Sigmoid colon (tissue), 7 donors: ENCODE results near the gene METRNL. TPM values are rescaled to one million over a fixed set of nuclear protein-coding genes. Genes with fewer than 3 reads are reported as not detected.

Experiments used
- DNase-seq: peaks from one replicate; pipeline ENCODE4 v3.0.0-alpha.2; 2019
- H3K27ac ChIP-seq, 4 donors: fragments of 200-600 bp; sonication (generic); one replicate each; pipeline ENCODE4 v1.5.1; 2016 to 2019; ENCODE audit warnings: mild to moderate bottlenecking in 1 of 4
- H3K27me3 ChIP-seq, 3 donors: fragments of 200-600 bp; sonication (generic); one replicate each; pipeline ENCODE4 v1.5.1; 2019; ENCODE audit warnings: mild to moderate bottlenecking in 1 of 3
- H3K36me3 ChIP-seq, 4 donors: fragments of 200-600 bp; sonication (generic); one replicate each; pipeline ENCODE4 v1.5.1; 2016 to 2019
- H3K4me1 ChIP-seq, 4 donors: fragments of 200-600 bp; sonication (generic); one replicate each; pipeline ENCODE4 v1.5.1; 2017 to 2019
- H3K4me3 ChIP-seq, 4 donors: fragments of 200-600 bp; sonication (generic); one replicate each; pipeline ENCODE4 v1.5.1; 2017 to 2019; ENCODE audit warnings: mild to moderate bottlenecking in 2 of 4, moderate library complexity in 1 of 4
- H3K9me3 ChIP-seq, 4 donors: fragments of 200-600 bp in 3 of 4; sonication (generic) in 3 of 4; one replicate each; pipeline versions ENCODE4 v1.5.1 to v1.6.1; 2013 to 2019
- EP300 ChIP-seq, 4 donors: sonication (generic); formaldehyde crosslinking; IDR thresholded peaks; one replicate each; pipeline ENCODE4 v1.6.1; 2017; ENCODE audit warnings: antibody characterized with exemption in 4 of 4
- POLR2A ChIP-seq, 2 donors: fragments of 450-650 bp; IDR thresholded peaks; one replicate each; pipeline ENCODE4 v1.6.1; 2016; ENCODE audit warnings: antibody characterized with exemption in 2 of 2, mild to moderate bottlenecking in 2 of 2, moderate library complexity in 2 of 2
- POLR2AphosphoS5 ChIP-seq, 4 donors: sonication (generic); formaldehyde crosslinking; IDR thresholded peaks; one replicate each; pipeline ENCODE4 v1.6.1; 2017; ENCODE audit warnings: antibody characterized with exemption in 4 of 4
- WGBS, 2 donors: extraction: QIAGEN DNeasy Blood & Tissue Kit; methylation state at CpG; one replicate each; pipeline ENCODE4 v1.1.7; 2013; 5-methylcytosine and 5-hydroxymethylcytosine counted together
- intact Hi-C: fragments of 100-400 bp; cut with DNase I; formaldehyde crosslinking; loops from one replicate; pipeline ENCODE4 v1.15.1; 2023
- polyA plus RNA-seq, 3 donors: library from polyadenylated mRNA; stranded (reverse); fragments of 200-250 nt; gene quantifications; one replicate each; pipeline ENCODE4 v1.2.3, GENCODE V29; 2013
- total RNA-seq, 4 donors: library from RNA; depleted of rRNA; stranded (reverse); fragments of >200 nt; gene quantifications; one replicate each; pipeline ENCODE4 v1.1.0, GENCODE V29; 2016
- TF ChIP-seq, protein P1 (sequence below), 4 experiments: fragments of 450-650 bp in 3 of 4; fragments of 200-600 bp in 1 of 4; IDR thresholded peaks; one replicate each; pipeline ENCODE4 v1.5.1; 2016 to 2019; ENCODE audit warnings: antibody characterized with exemption in 4 of 4, mild to moderate bottlenecking in 3 of 4, moderate library complexity in 2 of 4
- donor health status: healthy with polysubstance abuse.
- donor health status: Bipolar disorder and iron deficiency.
- donor health status: healthy.

Gene METRNL
- total and polyA plus RNA-seq, 7 donors = 26.8 to 116 (median 53.6) TPM

DNA sequence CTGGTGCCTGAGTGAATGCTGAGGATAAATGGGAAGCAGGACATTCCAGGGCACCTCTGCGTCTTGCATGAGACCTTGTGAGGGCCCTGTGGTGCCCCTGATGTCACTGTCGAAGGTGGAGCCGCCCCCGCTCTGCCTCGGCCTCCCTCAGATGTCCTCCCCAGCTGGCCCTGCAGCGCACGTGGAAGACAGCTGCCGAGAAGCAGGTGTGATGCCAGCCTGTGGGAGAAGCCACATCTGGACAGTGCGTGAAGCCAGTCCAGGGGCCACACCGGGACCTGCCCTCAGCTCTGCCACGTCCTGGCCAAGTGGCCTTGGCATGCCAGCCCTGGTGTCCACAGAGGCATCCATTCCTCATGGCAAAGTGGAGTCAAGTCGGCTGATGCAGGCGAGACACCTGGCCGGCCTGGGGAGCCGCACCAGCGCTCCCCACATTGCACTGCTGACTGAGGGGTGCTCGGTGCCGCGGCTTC is 21.6 kb upstream of the METRNL start:
- DNase-seq = peak; percentile 61
- intact Hi-C loops = loop anchor here (10.0 kb wide), 1 partner anchor 183 kb away; no protein-coding TSS in a partner anchor
- H3K4me1 ChIP-seq = peaks cover 0 to 8% (median 4%) of the 10 kb centered on the region in 4 donors
- H3K27ac ChIP-seq = no peak overlapping the region
- H3K9me3 ChIP-seq = no peaks in the 10 kb centered on the region
- WGBS, 2 donors = 90 to 93% methylated on average over 19 of the region's 19 CpGs
- H3K36me3 ChIP-seq = no peaks in the 10 kb centered on the region
- H3K27me3 ChIP-seq = no peaks in the 10 kb centered on the region
- no peak overlapping the region for H3K4me3 ChIP-seq
- TF ChIP-seq, protein P1, sequence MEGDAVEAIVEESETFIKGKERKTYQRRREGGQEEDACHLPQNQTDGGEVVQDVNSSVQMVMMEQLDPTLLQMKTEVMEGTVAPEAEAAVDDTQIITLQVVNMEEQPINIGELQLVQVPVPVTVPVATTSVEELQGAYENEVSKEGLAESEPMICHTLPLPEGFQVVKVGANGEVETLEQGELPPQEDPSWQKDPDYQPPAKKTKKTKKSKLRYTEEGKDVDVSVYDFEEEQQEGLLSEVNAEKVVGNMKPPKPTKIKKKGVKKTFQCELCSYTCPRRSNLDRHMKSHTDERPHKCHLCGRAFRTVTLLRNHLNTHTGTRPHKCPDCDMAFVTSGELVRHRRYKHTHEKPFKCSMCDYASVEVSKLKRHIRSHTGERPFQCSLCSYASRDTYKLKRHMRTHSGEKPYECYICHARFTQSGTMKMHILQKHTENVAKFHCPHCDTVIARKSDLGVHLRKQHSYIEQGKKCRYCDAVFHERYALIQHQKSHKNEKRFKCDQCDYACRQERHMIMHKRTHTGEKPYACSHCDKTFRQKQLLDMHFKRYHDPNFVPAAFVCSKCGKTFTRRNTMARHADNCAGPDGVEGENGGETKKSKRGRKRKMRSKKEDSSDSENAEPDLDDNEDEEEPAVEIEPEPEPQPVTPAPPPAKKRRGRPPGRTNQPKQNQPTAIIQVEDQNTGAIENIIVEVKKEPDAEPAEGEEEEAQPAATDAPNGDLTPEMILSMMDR (IDR thresholded peaks at IDR 0.05) = no peak
- no peak for TF ChIP-seq POLR2AphosphoS5 (IDR thresholded peaks at IDR 0.05)
- TF ChIP-seq EP300 (IDR thresholded peaks at IDR 0.05) = no peak
- no peak for TF ChIP-seq POLR2A (IDR thresholded peaks at IDR 0.05)

DNA sequence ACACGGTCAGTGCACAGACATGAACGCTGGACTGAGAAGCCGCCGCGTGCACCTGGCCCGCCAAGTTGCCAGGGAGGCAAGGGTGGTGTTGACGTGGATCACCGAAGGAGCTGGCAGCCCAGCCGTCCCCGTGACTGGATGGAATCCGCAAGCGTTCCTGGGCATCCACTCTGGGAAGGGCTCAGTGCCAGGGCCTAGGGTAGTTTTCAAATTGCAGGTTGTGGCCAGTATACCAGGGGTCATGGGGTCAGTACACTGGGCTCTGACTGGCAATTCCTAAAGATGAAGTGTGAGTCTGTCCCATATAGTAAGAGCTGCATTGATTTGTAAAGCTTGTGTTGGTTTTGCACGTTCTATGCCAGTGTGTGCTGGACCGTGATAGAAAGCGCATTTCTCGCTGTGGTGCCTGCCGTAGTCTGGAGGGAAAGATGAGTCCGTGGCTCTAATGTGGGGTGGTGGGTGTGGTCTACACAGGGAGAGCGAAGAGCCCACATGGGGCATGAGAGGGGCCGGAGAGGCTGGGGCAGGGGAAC is 21.1 kb upstream of the METRNL start:
- peaks cover 0 to 8% (median 4%) of the 10 kb centered on the region in 4 donors for H3K4me1 ChIP-seq
- H3K27me3 ChIP-seq = no peaks in the 10 kb centered on the region
- H3K4me3 ChIP-seq = no peak overlapping the region
- H3K27ac ChIP-seq = no peak overlapping the region
- no peaks in the 10 kb centered on the region for H3K9me3 ChIP-seq
- peak; percentile 35 for DNase-seq
- intact Hi-C loops = loop anchor here (10.0 kb wide), 1 partner anchor 184 kb away; no protein-coding TSS in a partner anchor
- WGBS, 2 donors = 94 to 95% methylated on average over 20 of the region's 20 CpGs
- no peak for TF ChIP-seq POLR2A (IDR thresholded peaks at IDR 0.05)
- TF ChIP-seq, protein P1 (IDR thresholded peaks at IDR 0.05) = no peak
- TF ChIP-seq EP300 (IDR thresholded peaks at IDR 0.05) = no peak
- H3K36me3 ChIP-seq = no peaks in the 10 kb centered on the region

DNA sequence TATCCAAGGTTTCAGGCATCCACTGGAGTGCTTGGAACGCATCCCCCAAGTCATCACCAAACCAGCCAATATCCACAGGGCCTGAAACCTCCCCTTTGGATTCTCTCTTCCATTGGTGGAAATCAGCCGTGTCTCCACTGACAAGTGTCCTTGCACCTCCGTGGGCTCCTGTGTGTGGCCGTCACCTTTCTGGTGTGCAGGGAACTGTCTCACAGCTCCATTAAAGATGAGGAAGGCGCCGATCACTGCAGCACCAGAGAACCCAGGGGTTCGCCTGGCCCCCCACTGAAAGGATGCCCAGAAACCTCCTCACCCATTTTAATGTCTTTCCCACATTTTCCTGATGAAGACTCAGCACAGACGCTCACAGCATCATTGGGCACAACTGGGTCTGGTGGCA is 17.8 kb upstream of the METRNL start:
- intact Hi-C loops = no loop called here
- 87 to 93% methylated on average over 8 of the region's 8 CpGs for WGBS, 2 donors
- DNase-seq = peak; percentile 25
- Histone ChIP-seq H3K9me3 (no peaks in the 10 kb centered on the region), H3K36me3 (no peaks in the 10 kb centered on the region), H3K27me3 (no peaks in the 10 kb centered on the region), H3K4me1 (no peaks in the 10 kb centered on the region), H3K27ac (no peak overlapping the region), H3K4me3 (no peak overlapping the region)
- no peak for TF ChIP-seq EP300 (IDR thresholded peaks at IDR 0.05)
- TF ChIP-seq, protein P1 (IDR thresholded peaks at IDR 0.05) = no peak
- TF ChIP-seq POLR2AphosphoS5 (IDR thresholded peaks at IDR 0.05) = no peak
- TF ChIP-seq POLR2A (IDR thresholded peaks at IDR 0.05) = no peak

DNA sequence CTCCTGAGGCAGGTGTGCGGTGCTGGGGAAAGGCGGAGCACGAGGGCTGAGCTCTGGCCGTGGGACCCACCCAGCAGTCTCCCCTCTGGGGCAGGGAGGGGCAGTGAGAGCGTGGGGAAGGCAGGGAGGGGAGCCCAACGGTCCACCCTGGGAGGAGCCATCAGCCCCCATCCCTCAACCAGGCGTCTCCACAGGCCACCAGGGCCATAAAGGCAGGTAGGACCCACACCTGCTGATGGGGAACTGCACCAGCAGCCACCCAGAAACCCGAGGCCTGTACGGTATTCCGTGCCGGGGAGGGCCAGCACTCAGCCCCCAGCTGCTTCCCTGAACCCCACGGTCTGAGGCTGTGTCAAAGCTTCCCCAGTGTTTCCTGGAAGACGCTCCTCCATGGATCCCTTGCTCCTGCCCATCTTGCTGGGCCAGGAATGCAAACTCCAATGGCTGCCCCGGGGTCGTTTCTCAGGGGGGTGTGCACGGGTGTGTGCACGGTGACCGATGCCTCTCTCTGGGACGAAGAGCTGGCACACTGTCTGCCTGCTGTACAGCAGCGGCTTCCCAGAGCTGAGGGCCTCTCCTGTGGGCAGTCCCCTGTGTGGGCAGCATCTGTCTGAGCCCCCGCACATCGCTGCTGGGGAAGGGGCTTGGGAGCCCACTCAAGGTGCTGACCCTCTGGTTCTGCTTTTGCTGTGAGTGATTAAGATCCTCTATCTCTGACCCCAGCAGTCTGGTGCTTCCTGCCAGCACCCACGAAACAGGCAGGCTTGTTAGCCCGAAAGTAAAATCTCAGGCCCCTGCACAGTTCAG is 17.2 kb upstream of the METRNL start:
- DNase-seq = peak; percentile 57
- H3K4me3 ChIP-seq = no peak overlapping the region
- no peaks in the 10 kb centered on the region for H3K27me3 ChIP-seq
- no peaks in the 10 kb centered on the region for H3K36me3 ChIP-seq
- intact Hi-C loops = no loop called here
- TF ChIP-seq POLR2AphosphoS5 (IDR thresholded peaks at IDR 0.05) = no peak
- no peak for TF ChIP-seq EP300 (IDR thresholded peaks at IDR 0.05)
- TF ChIP-seq, protein P1 (IDR thresholded peaks at IDR 0.05) = no peak
- TF ChIP-seq POLR2A (IDR thresholded peaks at IDR 0.05) = no peak
- H3K27ac ChIP-seq = no peak overlapping the region
- 65 to 66% methylated on average over 24 of the region's 24 CpGs for WGBS, 2 donors
- no peaks in the 10 kb centered on the region for H3K4me1 ChIP-seq
- no peaks in the 10 kb centered on the region for H3K9me3 ChIP-seq
